Endothelial cell of umbilical vein (primary cell): Measurements from ENCODE around the gene KLC1. TPM values are rescaled to one million over a fixed set of nuclear protein-coding genes. Genes with fewer than 3 reads are reported as not detected.

ENCODE experiments used
- BruUV-seq: library from RNA; stranded (reverse); fragments of 400-500 nt; replicated peaks from 2 replicates; lab custom pipeline; 2021; lab: Mats Ljungman, UMichigan
- CTCF ChIA-PET: fragments of 300-600, 350-600 bp; sonication (Branson Sonifier 250); formaldehyde crosslinking; loops from one replicate; lab custom pipeline; 2021; ENCODE audit warnings: antibody characterized with exemption, inconsistent platforms; lab: Charles Lee
- POLR2A ChIA-PET: fragments of 300-600, 350-600 bp; sonication (Branson Sonifier 250); formaldehyde crosslinking; loops from one replicate; lab custom pipeline; 2021; ENCODE audit warnings: antibody characterized with exemption, inconsistent platforms; lab: Charles Lee
- DNase-seq: peaks from one replicate; pipeline ENCODE4 v3.0.0-alpha.2; 2011; ENCODE audit warnings: low read depth, low spot score
- FAIRE-seq: peaks from 2 replicates; lab custom pipeline; 2011; peaks lifted over from hg19 to GRCh38; lab: Jason Lieb, UNC
- H2AFZ ChIP-seq: 2 replicates; pipeline ENCODE4 v1.6.0; 2012; ENCODE audit warnings: low read depth, low read length, control low read depth, inconsistent platforms
- H3K27ac ChIP-seq: 2 replicates; pipeline ENCODE4 v1.5.1; 2011; ENCODE audit warnings: low read depth, mild to moderate bottlenecking, control low read depth, low read length, moderate library complexity; ENCODE audit not compliant: insufficient read depth
- H3K27me3 ChIP-seq, 2 experiments: 2 replicates each; pipeline versions ENCODE4 v1.6.0 to v1.6.1; 2011; ENCODE audit warnings: low read length in 2 of 2, mixed read lengths in 1 of 2; ENCODE audit not compliant: control insufficient read depth in 2 of 2, insufficient read depth in 2 of 2
- H3K36me3 ChIP-seq, 2 experiments: 2 replicates in 1 of 2; 3 replicates in 1 of 2; pipeline ENCODE4 v1.5.1; 2011; ENCODE audit warnings: low read length in 2 of 2, mild to moderate bottlenecking in 1 of 2, moderate library complexity in 1 of 2; ENCODE audit not compliant: control insufficient read depth in 2 of 2, insufficient read depth in 2 of 2; ENCODE audit errors: extremely low read depth in 1 of 2
- H3K4me1 ChIP-seq: 3 replicates; pipeline ENCODE4 v1.5.1; 2011; ENCODE audit warnings: mild to moderate bottlenecking, low read length; ENCODE audit not compliant: control insufficient read depth, insufficient read depth; ENCODE audit errors: extremely low read depth
- H3K4me2 ChIP-seq: 2 replicates; pipeline ENCODE4 v1.6.1; 2011; ENCODE audit warnings: low read length, control low read depth, mixed read lengths; ENCODE audit not compliant: insufficient read depth
- H3K4me3 ChIP-seq, 3 experiments: fragments of 200-600 bp in 1 of 3; sonication (generic), shearing (Covaris generic) in 1 of 3; replicated peaks in 1 of 3; 2 replicates each; pipeline ENCODE4 v1.5.1; 2011 to 2016; ENCODE audit warnings: control low read depth in 3 of 3, low read length in 3 of 3, mild to moderate bottlenecking in 2 of 3, inconsistent platforms in 1 of 3, low read depth in 1 of 3, moderate library complexity in 1 of 3; ENCODE audit not compliant: insufficient read depth in 1 of 3
- H3K79me2 ChIP-seq: 2 replicates; pipeline ENCODE4 v1.6.0; 2012; ENCODE audit warnings: low read length, inconsistent platforms; ENCODE audit not compliant: control insufficient read depth, insufficient read depth
- H3K9ac ChIP-seq: replicated peaks from 2 replicates; pipeline ENCODE3; 2011; ENCODE audit warnings: low read length, control low read depth; ENCODE audit not compliant: insufficient read depth; ENCODE audit errors: extremely low read depth
- H3K9me1 ChIP-seq: replicated peaks from 3 replicates; pipeline ENCODE4 v1.6.0; 2011; ENCODE audit warnings: mild to moderate bottlenecking, low read length; ENCODE audit not compliant: control insufficient read depth, insufficient read depth; ENCODE audit errors: extremely low read depth
- H3K9me3 ChIP-seq: replicated peaks from 2 replicates; pipeline ENCODE4 v1.5.1; 2012; ENCODE audit warnings: low read length, inconsistent platforms; ENCODE audit not compliant: control insufficient read depth, insufficient read depth
- H4K20me1 ChIP-seq: replicated peaks from 2 replicates; pipeline ENCODE3; 2011; ENCODE audit warnings: mild to moderate bottlenecking, low read length; ENCODE audit not compliant: control insufficient read depth, insufficient read depth; ENCODE audit errors: extremely low read depth
- CTCF ChIP-seq, 2 donors: IDR thresholded peaks; 1 replicate in 1 of 2; 2 replicates in 1 of 2; pipeline ENCODE4 v1.5.1; 2011; ENCODE audit warnings: low read length in 2 of 2, mild to moderate bottlenecking in 2 of 2, moderate library complexity in 2 of 2, control low read depth in 1 of 2, inconsistent platforms in 1 of 2, low read depth in 1 of 2; ENCODE audit not compliant: insufficient read depth in 1 of 2; ENCODE audit errors: extremely low read depth in 1 of 2
- EZH2 ChIP-seq: IDR thresholded peaks from 2 replicates; pipeline ENCODE4 v1.6.1; 2012; ENCODE audit warnings: borderline replicate concordance, low read depth, mild to moderate bottlenecking, moderate library complexity, low read length, inconsistent platforms; ENCODE audit not compliant: severe bottlenecking
- FOS ChIP-seq: IDR thresholded peaks from 2 replicates; pipeline ENCODE4 v1.6.1; 2011; ENCODE audit warnings: mild to moderate bottlenecking, low read length, moderate library complexity, borderline replicate concordance; ENCODE audit not compliant: insufficient read depth
- GATA2 ChIP-seq: IDR thresholded peaks from 2 replicates; pipeline ENCODE4 v1.7.0; 2011; ENCODE audit warnings: low read depth, mild to moderate bottlenecking, moderate library complexity, mixed read lengths, low read length; ENCODE audit not compliant: insufficient read length, insufficient read depth
- MAX ChIP-seq: IDR thresholded peaks from 2 replicates; pipeline ENCODE4 v1.6.1; 2011; ENCODE audit not compliant: insufficient read depth, insufficient read length
- MYC ChIP-seq: IDR thresholded peaks from one replicate; pipeline ENCODE4 v1.6.1; 2011; ENCODE audit warnings: mild to moderate bottlenecking, low read depth, low read length
- POLR2A ChIP-seq: IDR thresholded peaks from 2 replicates; pipeline ENCODE4 v1.6.1; 2012; ENCODE audit warnings: low read depth, mild to moderate bottlenecking, control low read depth, low read length
- POLR2AphosphoS5 ChIP-seq: IDR thresholded peaks from 2 replicates; pipeline ENCODE4 v1.6.1; 2012; ENCODE audit warnings: low read depth, mild to moderate bottlenecking, control low read depth, low read length, moderate library complexity; ENCODE audit not compliant: insufficient read depth
- dilution Hi-C: fragments of 300-500 bp; cut with MboI; formaldehyde crosslinking; loops from one replicate; pipeline ENCODE4 v1.15.0; 2019; ENCODE audit warnings: low sequenced_read_pairs; ENCODE audit not compliant: extremely low pct_ligation_motif_present
- intact Hi-C: fragments of 100-400 bp; cut with micrococcal nuclease; formaldehyde crosslinking; loops from one replicate; pipeline ENCODE4 v1.10.0; 2022
- polyA plus RNA-seq, 4 experiments: library from polyadenylated mRNA; depleted of rRNA in 3 of 4; stranded (reverse) in 3 of 4; unstranded in 1 of 4; fragments of >200 nt; gene quantifications; 2 replicates each; pipeline versions ENCODE4 v1.2.1 to v1.2.3, GENCODE V29; 2011 to 2012; ENCODE audit warnings: missing spikeins in 1 of 4
- total RNA-seq: library from RNA; stranded (reverse); gene quantifications from 2 replicates; pipeline ENCODE4 v1.2.3, GENCODE V29; 2021

KLC1 gene
- total and polyA plus RNA-seq, 2 donors (not counting 3 experiments of a cell fraction or from before 2014, with no cell fraction given): 124 to 233 TPM

- TF ChIP-seq FOS (no peak), CTCF (IDR thresholded peaks at IDR 0.05; ENCODE audit: extremely low read depth in 1 of 2, insufficient read depth in 1 of 2, low read depth in 1 of 2, low read length in 2 of 2) (no peak), EZH2 (no peak), GATA2 (no peak), MYC (no peak), MAX (no peak), POLR2AphosphoS5 (no peak), POLR2A (no peak)
- H3K9ac ChIP-seq: no peak overlapping the region
- H4K20me1 ChIP-seq: peaks cover 4% of the 10 kb centered on the region
- ChIA-PET CTCF (interaction anchor here (1.4 kb wide), 1 partner anchor 21 kb away, joined by 3 read pairs; no protein-coding TSS in a partner anchor), POLR2A (no interaction called here)
- H3K4me2 ChIP-seq: no peak overlapping the region
- H3K27ac ChIP-seq: no peak overlapping the region
- H3K4me1 ChIP-seq: no peaks in the 10 kb centered on the region
- dilution Hi-C loops (no loop called here), intact Hi-C loops (no loop called here)
- H3K4me3 ChIP-seq: no peak overlapping the region
- H3K9me3 ChIP-seq: no peaks in the 10 kb centered on the region
- H3K79me2 ChIP-seq: peaks cover 61% of the 10 kb centered on the region
- H3K9me1 ChIP-seq: no peaks in the 10 kb centered on the region
- DNase-seq (no peak), FAIRE-seq (no peak)
- BruUV-seq: no TSS peak
- peaks cover 13 to 28% of the 10 kb centered on the region in 2 experiments for H3K36me3 ChIP-seq
- no peaks in the 10 kb centered on the region for H3K27me3 ChIP-seq
- no peak overlapping the region for H2AFZ ChIP-seq
Observed at GRCh38 chr14:103656031-103656755, 27.2 kb downstream of the KLC1 start.
